Measurements from ENCODE around the gene ZNF695.
"Not testable (repeated sequence)": the region's sequence is repeated elsewhere in the genome, so short reads cannot be mapped to it uniquely, and the experiment has no call there.

The ZNF695 gene

GRCh38 chr1:247004081-247004480 is 3.8 kb downstream of the ZNF695 start:
- H3K4me1 ChIP-seq (ENCODE audit: control insufficient read depth, low read depth, low read length); H3K36me3 ChIP-seq (ENCODE audit: control insufficient read depth, low read depth, low read length); H3K27ac ChIP-seq (ENCODE audit: low read length); H3K9ac ChIP-seq (ENCODE audit: low read length); H3K4me3 ChIP-seq (ENCODE audit: low read length); H3K9me3 ChIP-seq (ENCODE audit: control insufficient read depth, low read depth, low read length); H3K27me3 ChIP-seq (ENCODE audit: control insufficient read depth, insufficient read depth, low read length): not testable (repeated sequence)

- Histone ChIP-seq H3K4me3 (ENCODE audit: low read length) (no peak overlapping the region), H3K36me3 (ENCODE audit: control insufficient read depth, low read depth, low read length) (peaks cover 52% of the 10 kb centered on the region), H3K9me3 (ENCODE audit: control insufficient read depth, low read depth, low read length) (peaks cover 81% of the 10 kb centered on the region), H3K4me1 (ENCODE audit: control insufficient read depth, low read depth, low read length) (no peaks in the 10 kb centered on the region), H3K27me3 (ENCODE audit: control insufficient read depth, insufficient read depth, low read length) (no peaks in the 10 kb centered on the region), H3K9ac (ENCODE audit: low read length) (no peak overlapping the region), H3K27ac (ENCODE audit: low read length) (no peak overlapping the region)
These were observed 18.0 kb downstream of the ZNF695 start for GRCh38 chr1:246989901-246990300.

- H3K27me3 ChIP-seq (ENCODE audit: control insufficient read depth, insufficient read depth, low read length) = no peaks in the 10 kb centered on the region
- no peak overlapping the region for H3K27ac ChIP-seq (ENCODE audit: low read length)
- H3K36me3 ChIP-seq (ENCODE audit: control insufficient read depth, low read depth, low read length) = peaks cover 59% of the 10 kb centered on the region
- H3K9ac ChIP-seq (ENCODE audit: low read length) = no peak overlapping the region
- no peak overlapping the region for H3K4me3 ChIP-seq (ENCODE audit: low read length)
- H3K9me3 ChIP-seq (ENCODE audit: control insufficient read depth, low read depth, low read length) = peaks cover 91% of the 10 kb centered on the region
- H3K4me1 ChIP-seq (ENCODE audit: control insufficient read depth, low read depth, low read length) = no peaks in the 10 kb centered on the region
These were observed 19.5 kb downstream of the ZNF695 start for GRCh38 chr1:246988316-246988715.

GRCh38 chr1:246987083-246987690 is 20.7 kb downstream of the ZNF695 start:
- Histone ChIP-seq H3K4me3 (ENCODE audit: low read length) (no peak overlapping the region), H3K9ac (ENCODE audit: low read length) (no peak overlapping the region), H3K36me3 (ENCODE audit: control insufficient read depth, low read depth, low read length) (peaks cover 53% of the 10 kb centered on the region), H3K9me3 (ENCODE audit: control insufficient read depth, low read depth, low read length) (peaks cover 85% of the 10 kb centered on the region), H3K27ac (ENCODE audit: low read length) (no peak overlapping the region), H3K4me1 (ENCODE audit: control insufficient read depth, low read depth, low read length) (no peaks in the 10 kb centered on the region), H3K27me3 (ENCODE audit: control insufficient read depth, insufficient read depth, low read length) (no peaks in the 10 kb centered on the region)

- H3K9ac ChIP-seq (ENCODE audit: low read length) = no peak overlapping the region
- H3K36me3 ChIP-seq (ENCODE audit: control insufficient read depth, low read depth, low read length) = peaks cover 21% of the 10 kb centered on the region
- H3K27me3 ChIP-seq (ENCODE audit: control insufficient read depth, insufficient read depth, low read length) = no peaks in the 10 kb centered on the region
- no peak overlapping the region for H3K4me3 ChIP-seq (ENCODE audit: low read length)
- no peaks in the 10 kb centered on the region for H3K4me1 ChIP-seq (ENCODE audit: control insufficient read depth, low read depth, low read length)
- H3K27ac ChIP-seq (ENCODE audit: low read length) = no peak overlapping the region
- H3K9me3 ChIP-seq (ENCODE audit: control insufficient read depth, low read depth, low read length) = peaks cover 42% of the 10 kb centered on the region
These were observed 29.1 kb downstream of the ZNF695 start for GRCh38 chr1:246978785-246979184.

- H3K4me1 ChIP-seq (ENCODE audit: control insufficient read depth, low read depth, low read length) = no peaks in the 10 kb centered on the region
- H3K4me3 ChIP-seq (ENCODE audit: low read length) = no peak overlapping the region
- H3K36me3 ChIP-seq (ENCODE audit: control insufficient read depth, low read depth, low read length) = peaks cover 25% of the 10 kb centered on the region
- H3K9me3 ChIP-seq (ENCODE audit: control insufficient read depth, low read depth, low read length) = peaks cover 37% of the 10 kb centered on the region
- no peak overlapping the region for H3K27ac ChIP-seq (ENCODE audit: low read length)
- no peak overlapping the region for H3K9ac ChIP-seq (ENCODE audit: low read length)
- no peaks in the 10 kb centered on the region for H3K27me3 ChIP-seq (ENCODE audit: control insufficient read depth, insufficient read depth, low read length)
These were observed 29.6 kb downstream of the ZNF695 start for GRCh38 chr1:246978281-246978680.

GRCh38 chr1:246971969-246972368 is 35.9 kb downstream of the ZNF695 start:
- Histone ChIP-seq H3K27ac (ENCODE audit: low read length) (no peak overlapping the region), H3K9me3 (ENCODE audit: control insufficient read depth, low read depth, low read length) (peaks cover 14% of the 10 kb centered on the region), H3K4me1 (ENCODE audit: control insufficient read depth, low read depth, low read length) (no peaks in the 10 kb centered on the region), H3K9ac (ENCODE audit: low read length) (no peak overlapping the region), H3K27me3 (ENCODE audit: control insufficient read depth, insufficient read depth, low read length) (no peaks in the 10 kb centered on the region), H3K36me3 (ENCODE audit: control insufficient read depth, low read depth, low read length) (peaks cover 8% of the 10 kb centered on the region), H3K4me3 (ENCODE audit: low read length) (no peak overlapping the region)

- H3K27me3 ChIP-seq (ENCODE audit: control insufficient read depth, insufficient read depth, low read length) = no peaks in the 10 kb centered on the region
- no peak overlapping the region for H3K27ac ChIP-seq (ENCODE audit: low read length)
- no peaks in the 10 kb centered on the region for H3K4me1 ChIP-seq (ENCODE audit: control insufficient read depth, low read depth, low read length)
- H3K36me3 ChIP-seq (ENCODE audit: control insufficient read depth, low read depth, low read length) = peaks cover 11% of the 10 kb centered on the region
- H3K9ac ChIP-seq (ENCODE audit: low read length) = no peak overlapping the region
- H3K9me3 ChIP-seq (ENCODE audit: control insufficient read depth, low read depth, low read length) = peaks cover 14% of the 10 kb centered on the region
- no peak overlapping the region for H3K4me3 ChIP-seq (ENCODE audit: low read length)
These were observed 36.7 kb downstream of the ZNF695 start for GRCh38 chr1:246971090-246971721.

GRCh38 chr1:246969621-246970020 is 38.2 kb downstream of the ZNF695 start:
- no peaks in the 10 kb centered on the region for H3K27me3 ChIP-seq (ENCODE audit: control insufficient read depth, insufficient read depth, low read length)
- H3K36me3 ChIP-seq (ENCODE audit: control insufficient read depth, low read depth, low read length) = peaks cover 11% of the 10 kb centered on the region
- H3K4me1 ChIP-seq (ENCODE audit: control insufficient read depth, low read depth, low read length) = no peaks in the 10 kb centered on the region
- H3K9ac ChIP-seq (ENCODE audit: low read length) = no peak overlapping the region
- H3K27ac ChIP-seq (ENCODE audit: low read length) = no peak overlapping the region
- H3K4me3 ChIP-seq (ENCODE audit: low read length) = no peak overlapping the region
- H3K9me3 ChIP-seq (ENCODE audit: control insufficient read depth, low read depth, low read length) = peaks cover 8% of the 10 kb centered on the region

- H3K4me3 ChIP-seq (ENCODE audit: low read length) = no peak overlapping the region
- peaks cover 3% of the 10 kb centered on the region for H3K36me3 ChIP-seq (ENCODE audit: control insufficient read depth, low read depth, low read length)
These were observed 41.4 kb downstream of the ZNF695 start for GRCh38 chr1:246966502-246966901.

GRCh38 chr1:246959944-246960693 is 47.7 kb downstream of the ZNF695 start:
- H3K36me3 ChIP-seq (ENCODE audit: control insufficient read depth, low read depth, low read length) = no peaks in the 10 kb centered on the region
- H3K4me1 ChIP-seq (ENCODE audit: control insufficient read depth, low read depth, low read length) = no peaks in the 10 kb centered on the region
- H3K9me3 ChIP-seq (ENCODE audit: control insufficient read depth, low read depth, low read length) = no peaks in the 10 kb centered on the region
- H3K27me3 ChIP-seq (ENCODE audit: control insufficient read depth, insufficient read depth, low read length) = no peaks in the 10 kb centered on the region
- no peak overlapping the region for H3K27ac ChIP-seq (ENCODE audit: low read length)
- H3K4me3 ChIP-seq (ENCODE audit: low read length) = no peak overlapping the region
- H3K9ac ChIP-seq (ENCODE audit: low read length) = no peak overlapping the region

More at GRCh38 chr1:246966502-246966901, 41.4 kb downstream of the ZNF695 start:
- Histone ChIP-seq H3K9ac (ENCODE audit: low read length) (no peak overlapping the region), H3K4me1 (ENCODE audit: control insufficient read depth, low read depth, low read length) (no peaks in the 10 kb centered on the region), H3K27ac (ENCODE audit: low read length) (no peak overlapping the region), H3K9me3 (ENCODE audit: control insufficient read depth, low read depth, low read length) (peaks cover 8% of the 10 kb centered on the region), H3K27me3 (ENCODE audit: control insufficient read depth, insufficient read depth, low read length) (no peaks in the 10 kb centered on the region)
